Activated naive CD4-positive, alpha-beta T cell treated with anti-CD3 and anti-CD28 coated beads for 36 hours (primary cell): ENCODE results near the gene SAMD11. TPM values are rescaled to one million over a fixed set of nuclear protein-coding genes. Genes with fewer than 3 reads are reported as not detected.

ENCODE experiments used
- CTCF ChIA-PET: fragments of 350-600 bp; sonication (Branson Sonifier 250); formaldehyde crosslinking; loops from one replicate; lab custom pipeline; 2021; ENCODE audit warnings: antibody characterized with exemption; lab: Charles Lee
- DNase-seq: peaks from one replicate; pipeline ENCODE4 v3.0.0-alpha.2; 2020
- H3K27ac Mint-ChIP-seq: one replicate; pipeline ENCODE4 v1.8.0; 2021; ENCODE audit warnings: mild to moderate bottlenecking, mixed read lengths
- H3K27me3 Mint-ChIP-seq: one replicate; pipeline ENCODE4 v1.8.0; 2021; ENCODE audit warnings: low read depth, mixed read lengths
- H3K36me3 Mint-ChIP-seq: one replicate; pipeline ENCODE4 v1.8.0; 2021; ENCODE audit warnings: low read depth, mixed read lengths
- H3K4me1 Mint-ChIP-seq: one replicate; pipeline ENCODE4 v1.8.0; 2021; ENCODE audit warnings: low read depth, mixed read lengths
- H3K4me3 Mint-ChIP-seq: one replicate; pipeline ENCODE4 v1.8.0; 2021; ENCODE audit warnings: mild to moderate bottlenecking, moderate library complexity, mixed read lengths
- H3K9me3 Mint-ChIP-seq: one replicate; pipeline ENCODE4 v1.8.0; 2021; ENCODE audit warnings: mixed read lengths
- intact Hi-C: fragments of 100-400 bp; cut with micrococcal nuclease; formaldehyde crosslinking; loops from one replicate; pipeline ENCODE4 v1.15.1; 2023
- total RNA-seq, 2 experiments: library from RNA; stranded (reverse); gene quantifications; one replicate each; pipeline ENCODE4 v1.2.3, GENCODE V29; 2021

SAMD11 gene
- total RNA-seq, 2 experiments from 2014 or later = not detected

- H3K27me3 Mint-ChIP-seq = no peaks in the 10 kb centered on the region
- H3K36me3 Mint-ChIP-seq = peaks cover 42% of the 10 kb centered on the region
- intact Hi-C loops = no loop called here
- CTCF ChIA-PET = no interaction called here
- H3K9me3 Mint-ChIP-seq = no peaks in the 10 kb centered on the region
- H3K4me3 Mint-ChIP-seq = no peak overlapping the region
- H3K27ac Mint-ChIP-seq = no peak overlapping the region
- no peaks in the 10 kb centered on the region for H3K4me1 Mint-ChIP-seq
- no peak for DNase-seq
These were observed 27.2 kb downstream of the SAMD11 start for GRCh38 chr1:950881-951280.

GRCh38 chr1:951364-951763 is 27.6 kb downstream of the SAMD11 start:
- no peak overlapping the region for H3K27ac Mint-ChIP-seq
- H3K4me3 Mint-ChIP-seq = no peak overlapping the region
- H3K9me3 Mint-ChIP-seq = no peaks in the 10 kb centered on the region
- CTCF ChIA-PET = no interaction called here
- peaks cover 42% of the 10 kb centered on the region for H3K36me3 Mint-ChIP-seq
- intact Hi-C loops = no loop called here
- no peaks in the 10 kb centered on the region for H3K27me3 Mint-ChIP-seq
- no peak for DNase-seq
- no peaks in the 10 kb centered on the region for H3K4me1 Mint-ChIP-seq

GRCh38 chr1:952201-952600 is 28.5 kb downstream of the SAMD11 start:
- Mint-ChIP-seq H3K27me3 (no peaks in the 10 kb centered on the region), H3K4me3 (no peak overlapping the region), H3K36me3 (peaks cover 39% of the 10 kb centered on the region), H3K27ac (no peak overlapping the region), H3K4me1 (peaks cover under 1% of the 10 kb centered on the region), H3K9me3 (no peaks in the 10 kb centered on the region)
- DNase-seq = no peak
- intact Hi-C loops = no loop called here
- CTCF ChIA-PET = no interaction called here

GRCh38 chr1:952603-953002 is 28.9 kb downstream of the SAMD11 start:
- no peaks in the 10 kb centered on the region for H3K9me3 Mint-ChIP-seq
- DNase-seq = no peak
- CTCF ChIA-PET = no interaction called here
- no peaks in the 10 kb centered on the region for H3K27me3 Mint-ChIP-seq
- H3K27ac Mint-ChIP-seq = no peak overlapping the region
- intact Hi-C loops = no loop called here
- peaks cover 40% of the 10 kb centered on the region for H3K36me3 Mint-ChIP-seq
- no peak overlapping the region for H3K4me3 Mint-ChIP-seq
- H3K4me1 Mint-ChIP-seq = peaks cover 5% of the 10 kb centered on the region

- Mint-ChIP-seq H3K36me3 (peaks cover 43% of the 10 kb centered on the region), H3K9me3 (no peaks in the 10 kb centered on the region), H3K4me3 (no peak overlapping the region), H3K27ac (no peak overlapping the region), H3K27me3 (no peaks in the 10 kb centered on the region), H3K4me1 (peaks cover 12% of the 10 kb centered on the region)
- intact Hi-C loops = no loop called here
- no peak for DNase-seq
- CTCF ChIA-PET = interaction anchor here (0.6 kb wide), 1 partner anchor 10 kb away, joined by 3 read pairs; no protein-coding TSS in a partner anchor
These were observed 30.0 kb downstream of the SAMD11 start for GRCh38 chr1:953524-954320.

- Mint-ChIP-seq H3K27me3 (no peaks in the 10 kb centered on the region), H3K36me3 (peaks cover 40% of the 10 kb centered on the region), H3K27ac (no peak overlapping the region), H3K4me3 (no peak overlapping the region), H3K4me1 (peaks cover 14% of the 10 kb centered on the region), H3K9me3 (no peaks in the 10 kb centered on the region)
- no peak for DNase-seq
- CTCF ChIA-PET = no interaction called here
- intact Hi-C loops = no loop called here
These were observed 31.2 kb downstream of the SAMD11 start for GRCh38 chr1:954927-955326.

- DNase-seq = no peak
- peaks cover 35% of the 10 kb centered on the region for H3K36me3 Mint-ChIP-seq
- H3K9me3 Mint-ChIP-seq = no peaks in the 10 kb centered on the region
- no peaks in the 10 kb centered on the region for H3K27me3 Mint-ChIP-seq
- no peak overlapping the region for H3K4me3 Mint-ChIP-seq
- CTCF ChIA-PET = no interaction called here
- intact Hi-C loops = no loop called here
- no peak overlapping the region for H3K27ac Mint-ChIP-seq
- peaks cover 14% of the 10 kb centered on the region for H3K4me1 Mint-ChIP-seq
These were observed 31.8 kb downstream of the SAMD11 start for GRCh38 chr1:955474-955873.

- intact Hi-C loops = no loop called here
- Mint-ChIP-seq H3K4me1 (peaks cover 14% of the 10 kb centered on the region), H3K4me3 (no peak overlapping the region), H3K36me3 (peaks cover 27% of the 10 kb centered on the region), H3K27me3 (no peaks in the 10 kb centered on the region), H3K9me3 (no peaks in the 10 kb centered on the region), H3K27ac (no peak overlapping the region)
- CTCF ChIA-PET = no interaction called here
- DNase-seq = no peak
These were observed 32.9 kb downstream of the SAMD11 start for GRCh38 chr1:956636-957035.

GRCh38 chr1:958823-959730 is 35.4 kb downstream of the SAMD11 start, which contains the start of gene NOC2L:
NOC2L (minus strand) TSS chr1:959256; CDS start chr1:959240, 16 bp downstream.
- no peaks in the 10 kb centered on the region for H3K27me3 Mint-ChIP-seq
- intact Hi-C loops = loop anchor here (1.0 to 2.0 kb wide), 3 partner anchors 8 to 157 kb away; partner anchors contain the start of gene C1orf159
- CTCF ChIA-PET = no interaction called here
- DNase-seq = peak; percentile 97
- H3K4me1 Mint-ChIP-seq = peaks cover 17% of the 10 kb centered on the region
- peaks cover 22% of the 10 kb centered on the region for H3K36me3 Mint-ChIP-seq
- H3K27ac Mint-ChIP-seq = no peak within 1 kb of the TSS
- H3K9me3 Mint-ChIP-seq = no peaks in the 10 kb centered on the region
- H3K4me3 Mint-ChIP-seq = peak within 1 kb of the TSS; percentile 98

- intact Hi-C loops = loop anchor here (1.0 to 2.0 kb wide), 3 partner anchors 7 to 156 kb away; partner anchors contain the start of gene C1orf159
- H3K4me1 Mint-ChIP-seq = peaks cover 17% of the 10 kb centered on the region
- H3K4me3 Mint-ChIP-seq = peak overlapping the region; percentile 98
- no peak overlapping the region for H3K27ac Mint-ChIP-seq
- CTCF ChIA-PET = no interaction called here
- no peaks in the 10 kb centered on the region for H3K27me3 Mint-ChIP-seq
- H3K9me3 Mint-ChIP-seq = no peaks in the 10 kb centered on the region
- H3K36me3 Mint-ChIP-seq = peaks cover 20% of the 10 kb centered on the region
- no peak for DNase-seq
These were observed 36.1 kb downstream of the SAMD11 start for GRCh38 chr1:959731-960362.

GRCh38 chr1:960363-961131 is 36.8 kb downstream of the SAMD11 start, which contains the start of gene KLHL17:
KLHL17 (plus strand) TSS chr1:960584; CDS start chr1:960694, 110 bp downstream.
- Mint-ChIP-seq H3K4me1 (peaks cover 17% of the 10 kb centered on the region), H3K9me3 (no peaks in the 10 kb centered on the region), H3K27me3 (no peaks in the 10 kb centered on the region), H3K36me3 (peaks cover 16% of the 10 kb centered on the region), H3K27ac (no peak within 1 kb of the TSS), H3K4me3 (peak within 1 kb of the TSS; percentile 98)
- CTCF ChIA-PET = interaction anchor here (1.2 kb wide), 1 partner anchor 23 kb away, joined by 3 read pairs; no protein-coding TSS in a partner anchor
- peak; percentile 85 for DNase-seq
- intact Hi-C loops = no loop called here
